H9 (cell line): Measurements from ENCODE around the gene UBE2N. TPM values are rescaled to one million over a fixed set of nuclear protein-coding genes. Genes with fewer than 3 reads are reported as not detected.

Source experiments
- DNase-seq: peaks from one replicate; pipeline ENCODE4 v3.0.0-alpha.2; 2017
- H2AFZ ChIP-seq: one replicate; pipeline ENCODE4 v1.6.1; 2013; ENCODE audit warnings: mild to moderate bottlenecking, low read length, control low read depth, moderate library complexity
- H2AK5ac ChIP-seq: 2 replicates; pipeline ENCODE4 v1.6.1; 2013; ENCODE audit warnings: low read length, control low read depth, mixed read lengths; ENCODE audit not compliant: insufficient read length
- H2BK120ac ChIP-seq: one replicate; pipeline ENCODE4 v1.6.1; 2013; ENCODE audit warnings: low read depth, mild to moderate bottlenecking, low read length, control low read depth, inconsistent platforms; ENCODE audit not compliant: poor library complexity, severe bottlenecking
- H2BK12ac ChIP-seq: 2 replicates; pipeline ENCODE4 v1.6.1; 2013; ENCODE audit warnings: low read length, control low read depth, mixed read lengths, low read depth; ENCODE audit not compliant: insufficient read length
- H2BK15ac ChIP-seq: 2 replicates; pipeline ENCODE4 v1.6.1; 2013; ENCODE audit warnings: low read depth, low read length, control low read depth
- H2BK20ac ChIP-seq: one replicate; pipeline ENCODE4 v1.6.1; 2013; ENCODE audit warnings: low read depth, mild to moderate bottlenecking, low read length, control low read depth, inconsistent platforms; ENCODE audit not compliant: poor library complexity, severe bottlenecking
- H2BK5ac ChIP-seq: 2 replicates; pipeline ENCODE4 v1.6.1; 2013; ENCODE audit warnings: low read length, control low read depth, mixed read lengths; ENCODE audit not compliant: insufficient read length
- H3K14ac ChIP-seq: 2 replicates; pipeline ENCODE4 v1.6.1; 2013; ENCODE audit warnings: low read length, control low read depth; ENCODE audit not compliant: insufficient read depth
- H3K18ac ChIP-seq: 2 replicates; pipeline ENCODE4 v1.6.1; 2013; ENCODE audit warnings: low read depth, mild to moderate bottlenecking, mixed read lengths, low read length, control low read depth; ENCODE audit not compliant: insufficient read length
- H3K23ac ChIP-seq: 2 replicates; pipeline ENCODE4 v1.6.1; 2013; ENCODE audit warnings: low read length, control low read depth, mixed read lengths, low read depth; ENCODE audit not compliant: insufficient read length
- H3K23me2 ChIP-seq: 2 replicates; pipeline ENCODE4 v1.6.1; 2013; ENCODE audit warnings: low read depth, mild to moderate bottlenecking, mixed read lengths, low read length, control low read depth; ENCODE audit not compliant: insufficient read length, poor library complexity, severe bottlenecking
- H3K27ac ChIP-seq: 2 replicates; pipeline ENCODE4 v1.5.1; 2013; ENCODE audit warnings: low read length, control low read depth, mixed read lengths, low read depth; ENCODE audit not compliant: insufficient read length
- H3K27me3 ChIP-seq: 2 replicates; pipeline ENCODE4 v1.6.1; 2013; ENCODE audit warnings: low read length, control low read depth, inconsistent platforms; ENCODE audit not compliant: insufficient read depth
- H3K4ac ChIP-seq: 2 replicates; pipeline ENCODE4 v1.6.1; 2013; ENCODE audit warnings: low read depth, mild to moderate bottlenecking, control low read depth, inconsistent platforms, low read length, moderate library complexity
- H3K4me1 ChIP-seq: 2 replicates; pipeline ENCODE4 v1.6.1; 2013; ENCODE audit warnings: low read length, control low read depth, inconsistent platforms; ENCODE audit not compliant: insufficient read depth
- H3K4me2 ChIP-seq: 2 replicates; pipeline ENCODE4 v1.6.1; 2013; ENCODE audit warnings: low read length, control low read depth, mixed read lengths; ENCODE audit not compliant: insufficient read length, insufficient read depth
- H3K56ac ChIP-seq: 2 replicates; pipeline ENCODE4 v1.6.1; 2013; ENCODE audit warnings: low read depth, mild to moderate bottlenecking, mixed read lengths, low read length, control low read depth; ENCODE audit not compliant: insufficient read length
- H3K79me1 ChIP-seq: 2 replicates; pipeline ENCODE4 v1.6.1; 2013; ENCODE audit warnings: low read depth, mild to moderate bottlenecking, moderate library complexity, low read length, control low read depth, inconsistent platforms; ENCODE audit not compliant: insufficient read depth, poor library complexity, severe bottlenecking
- H3K79me2 ChIP-seq: 2 replicates; pipeline ENCODE4 v1.6.1; 2013; ENCODE audit warnings: low read length, control low read depth, inconsistent platforms; ENCODE audit not compliant: insufficient read depth
- H3K9ac ChIP-seq: 2 replicates; pipeline ENCODE4 v1.6.1; 2013; ENCODE audit warnings: low read length, control low read depth, mixed read lengths; ENCODE audit not compliant: insufficient read length; ENCODE audit errors: extremely low read depth
- H3K9me3 ChIP-seq: one replicate; pipeline ENCODE4 v1.6.1; 2013; ENCODE audit warnings: low read depth, low read length, inconsistent platforms; ENCODE audit not compliant: control insufficient read depth
- H3T11ph ChIP-seq: one replicate; pipeline ENCODE4 v1.6.1; 2013; ENCODE audit warnings: mild to moderate bottlenecking, low read length, control low read depth, inconsistent platforms
- H4K20me1 ChIP-seq: one replicate; pipeline ENCODE4 v1.6.1; 2013; ENCODE audit not compliant: control insufficient read depth, insufficient read length, insufficient read depth
- H4K5ac ChIP-seq: 2 replicates; pipeline ENCODE4 v1.6.1; 2013; ENCODE audit warnings: low read depth, mild to moderate bottlenecking, mixed read lengths, low read length, control low read depth; ENCODE audit not compliant: insufficient read length
- H4K8ac ChIP-seq: replicated peaks from 2 replicates; pipeline ENCODE4 v1.6.1; 2013; ENCODE audit warnings: low read length, control low read depth, mixed read lengths, low read depth; ENCODE audit not compliant: insufficient read length
- H4K91ac ChIP-seq: 2 replicates; pipeline ENCODE4 v1.6.1; 2013; ENCODE audit warnings: low read depth, mild to moderate bottlenecking, moderate library complexity, mixed read lengths, low read length, control low read depth; ENCODE audit not compliant: insufficient read length
- H3K27ac Mint-ChIP-seq, 3 experiments: 2 replicates in 2 of 3; 3 replicates in 1 of 3; pipeline ENCODE4 v1.8.0; 2020 to 2021; ENCODE audit warnings: mixed read lengths in 3 of 3, mild to moderate bottlenecking in 1 of 3, moderate library complexity in 1 of 3
- H3K27me3 Mint-ChIP-seq: 2 replicates; pipeline ENCODE4 v1.8.0; 2021; ENCODE audit warnings: low read depth, mild to moderate bottlenecking, moderate library complexity, mixed read lengths
- H3K36me3 Mint-ChIP-seq, 3 experiments: 2 replicates in 2 of 3; 3 replicates in 1 of 3; pipeline ENCODE4 v1.8.0; 2020 to 2021; ENCODE audit warnings: low read depth in 3 of 3, mixed read lengths in 3 of 3; ENCODE audit not compliant: insufficient read depth in 1 of 3
- H3K4me1 Mint-ChIP-seq, 2 experiments: 2 replicates each; pipeline ENCODE4 v1.8.0; 2020; ENCODE audit warnings: mixed read lengths in 2 of 2
- H3K4me3 Mint-ChIP-seq, 2 experiments: 2 replicates in 1 of 2; 3 replicates in 1 of 2; pipeline ENCODE4 v1.8.0; 2020 to 2021; ENCODE audit warnings: mild to moderate bottlenecking in 2 of 2, mixed read lengths in 2 of 2, moderate library complexity in 1 of 2
- H3K9me3 Mint-ChIP-seq, 2 experiments: 2 replicates in 1 of 2; 3 replicates in 1 of 2; pipeline ENCODE4 v1.8.0; 2020; ENCODE audit warnings: mild to moderate bottlenecking in 2 of 2, mixed read lengths in 2 of 2, moderate library complexity in 1 of 2
- CTCF ChIP-seq: fragments of 200-600 bp; sonication (generic); conservative IDR thresholded peaks from 3 replicates; pipeline ENCODE4 v1.8.0; 2021; ENCODE audit warnings: antibody characterized with exemption, mild to moderate bottlenecking
- WGBS: extraction: QIAGEN DNeasy Blood & Tissue Kit; methylation state at CpG from one replicate; pipeline ENCODE4 v1.1.7; 2013; ENCODE audit warnings: missing lambda C conversion rate, low lambda C conversion rate, mixed read lengths; ENCODE audit not compliant: insufficient read length; ENCODE audit errors: extremely low coverage; 5-methylcytosine and 5-hydroxymethylcytosine counted together
- total RNA-seq: library from RNA; stranded (reverse); gene quantifications from 2 replicates; pipeline ENCODE4 v1.2.1, GENCODE V29; 2021

Gene UBE2N
- total RNA-seq, 1 experiment from 2014 or later: 192 TPM

- H3K23ac ChIP-seq: no peak overlapping the region
- no peak overlapping the region for H3K56ac ChIP-seq
- no CpG with 5 or more reads among the region's 3 CpGs for WGBS
- no peaks in the 10 kb centered on the region for H3K9me3 Mint-ChIP-seq
- no peak overlapping the region for H2BK15ac ChIP-seq
- no peak overlapping the region for H3K4ac ChIP-seq
- H3K4me3 Mint-ChIP-seq: no peak overlapping the region
- H2BK20ac ChIP-seq: no peak overlapping the region
- no peak overlapping the region for H4K8ac ChIP-seq
- TF ChIP-seq CTCF: no peak
- H3K27ac ChIP-seq: no peak overlapping the region
- H2BK5ac ChIP-seq: no peak overlapping the region
- no peak overlapping the region for H4K91ac ChIP-seq
- no peak overlapping the region for H4K5ac ChIP-seq
- no peaks in the 10 kb centered on the region for H4K20me1 ChIP-seq
- no peaks in the 10 kb centered on the region for H3K9me3 ChIP-seq
- H3K14ac ChIP-seq: no peak overlapping the region
- no peak overlapping the region for H3K9ac ChIP-seq
- no peaks in the 10 kb centered on the region for H3K27me3 Mint-ChIP-seq
- H2BK12ac ChIP-seq: no peak overlapping the region
- peaks cover 0 to 3% (median 0%) of the 10 kb centered on the region in 3 experiments; a peak in 1 of 7 replicates for H3K36me3 Mint-ChIP-seq
- H3K23me2 ChIP-seq: no peaks in the 10 kb centered on the region
- H2AFZ ChIP-seq: no peak overlapping the region
- no peaks in the 10 kb centered on the region; the same call in 1 of the 2 replicates for H3K4me1 ChIP-seq
- H3K18ac ChIP-seq: no peak overlapping the region
- DNase-seq: no peak
- no peak overlapping the region for H2AK5ac ChIP-seq
- H3K27me3 ChIP-seq: no peaks in the 10 kb centered on the region
- no peak overlapping the region for H3K27ac Mint-ChIP-seq
- peaks cover 3 to 5% of the 10 kb centered on the region in 2 experiments for H3K4me1 Mint-ChIP-seq
- H3T11ph ChIP-seq: no peak overlapping the region
- no peaks in the 10 kb centered on the region for H3K79me1 ChIP-seq
- H3K79me2 ChIP-seq: no peaks in the 10 kb centered on the region
- H2BK120ac ChIP-seq: no peak overlapping the region
- no peak overlapping the region for H3K4me2 ChIP-seq
Observed at GRCh38 chr12:93363841-93364297, 77.9 kb downstream of the UBE2N start.
